Endodermal cell (in vitro differentiated cells): ENCODE data around the gene NCOR1. TPM values are rescaled to one million over a fixed set of nuclear protein-coding genes. Genes with fewer than 3 reads are reported as not detected.
"Not testable (repeated sequence)": the region's sequence is repeated elsewhere in the genome, so short reads cannot be mapped to it uniquely, and the experiment has no call there.

Source experiments
- DNase-seq: peaks from one replicate; pipeline ENCODE4 v3.0.0-alpha.2; 2017
- H3K27ac ChIP-seq: 2 replicates; pipeline ENCODE4 v1.5.1; 2013; ENCODE audit warnings: mild to moderate bottlenecking, low read depth, low read length, moderate library complexity
- H3K27me3 ChIP-seq: 2 replicates; pipeline ENCODE4 v1.6.1; 2013; ENCODE audit warnings: mild to moderate bottlenecking, low read length, moderate library complexity; ENCODE audit not compliant: insufficient read depth, control insufficient read depth, poor library complexity, severe bottlenecking
- H3K36me3 ChIP-seq: 2 replicates; pipeline ENCODE4 v1.7.0; 2013; ENCODE audit warnings: mild to moderate bottlenecking, low read length, moderate library complexity; ENCODE audit not compliant: control insufficient read depth, insufficient read depth
- H3K4me1 ChIP-seq: one replicate; pipeline ENCODE4 v1.7.0; 2013; ENCODE audit warnings: low read length; ENCODE audit not compliant: control insufficient read depth, insufficient read depth
- H3K4me3 ChIP-seq: 2 replicates; pipeline ENCODE4 v1.5.1; 2013; ENCODE audit warnings: mild to moderate bottlenecking, low read length, moderate library complexity
- H3K9ac ChIP-seq: 2 replicates; pipeline ENCODE4 v1.6.1; 2013; ENCODE audit warnings: mild to moderate bottlenecking, low read length, moderate library complexity; ENCODE audit not compliant: poor library complexity, severe bottlenecking; ENCODE audit errors: extremely low read depth
- H3K9me3 ChIP-seq: 2 replicates; pipeline ENCODE4 v1.6.1; 2013; ENCODE audit warnings: mild to moderate bottlenecking, low read length, moderate library complexity; ENCODE audit not compliant: control insufficient read depth
- H3K27ac Mint-ChIP-seq: 2 replicates; pipeline ENCODE4 v1.8.0; 2020; ENCODE audit warnings: mixed read lengths
- H3K27me3 Mint-ChIP-seq: 2 replicates; pipeline ENCODE4 v1.8.0; 2021; ENCODE audit warnings: mild to moderate bottlenecking, mixed read lengths; ENCODE audit not compliant: insufficient read depth
- H3K36me3 Mint-ChIP-seq: 2 replicates; pipeline ENCODE4 v1.8.0; 2020; ENCODE audit warnings: low read depth, mixed read lengths
- H3K4me1 Mint-ChIP-seq: 2 replicates; pipeline ENCODE4 v1.8.0; 2020; ENCODE audit warnings: mixed read lengths
- H3K4me3 Mint-ChIP-seq: 2 replicates; pipeline ENCODE4 v1.8.0; 2020; ENCODE audit warnings: mild to moderate bottlenecking, moderate library complexity, mixed read lengths
- H3K9me3 Mint-ChIP-seq: 2 replicates; pipeline ENCODE4 v1.8.0; 2020; ENCODE audit warnings: mild to moderate bottlenecking, mixed read lengths
- WGBS, 2 experiments: methylation state at CpG; one replicate each; pipeline versions ENCODE4 v1.1.5 to v1.1.7; 2013; ENCODE audit warnings: missing lambda C conversion rate in 2 of 2, mixed read lengths in 1 of 2; ENCODE audit not compliant: insufficient coverage in 1 of 2, insufficient read length in 1 of 2; 5-methylcytosine and 5-hydroxymethylcytosine counted together
- total RNA-seq, 2 donors: library from RNA; stranded (reverse); fragmentation: NEBNext Ultra II Directional in 1 of 2; extraction: Animal tissue kit (Norgen Biotek cat#: 25700) in 1 of 2; gene quantifications; 2 replicates in 1 of 2; 3 replicates in 1 of 2; pipeline ENCODE4 v1.2.1, GENCODE V29; 2021
- TF ChIP-seq, protein P1 (sequence below): fragments of 200-600 bp; sonication (generic); conservative IDR thresholded peaks from 2 replicates; pipeline ENCODE4 v1.5.0; 2021; ENCODE audit warnings: antibody characterized with exemption, mild to moderate bottlenecking

The NCOR1 gene
- total RNA-seq, 2 donors from 2014 or later: 112 to 141 TPM

DNA sequence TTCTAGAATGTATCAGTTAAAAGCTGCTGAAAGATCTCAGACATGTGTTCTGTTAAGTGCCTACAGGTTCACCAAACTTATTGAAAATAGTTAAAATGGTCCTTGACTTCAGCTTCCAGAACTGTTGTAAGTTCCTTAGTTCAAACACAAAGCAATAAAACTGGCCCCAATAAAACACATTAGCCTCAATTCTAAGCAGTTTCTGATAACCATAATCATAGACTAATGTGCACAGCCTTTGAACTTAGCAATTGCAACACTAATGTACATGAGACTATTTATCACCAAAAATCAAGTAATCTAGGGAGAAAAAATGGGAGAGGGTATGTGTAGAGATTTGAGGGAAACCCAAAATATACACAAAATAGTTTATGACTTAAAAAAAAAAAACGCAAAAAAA lies 17.1 kb upstream of the NCOR1 start:
- WGBS, 2 experiments: 100% methylated on average over 1 of the region's 1 CpG; no CpG with 5 or more reads in 1 of the 2 experiments
- Mint-ChIP-seq H3K27ac (no peak overlapping the region), H3K36me3 (peaks cover 21% of the 10 kb centered on the region), H3K9me3 (no peaks in the 10 kb centered on the region), H3K27me3 (no peaks in the 10 kb centered on the region), H3K4me1 (no peaks in the 10 kb centered on the region), H3K4me3 (no peak overlapping the region)
- Histone ChIP-seq H3K36me3 (peaks cover 25% of the 10 kb centered on the region), H3K9ac (no peak overlapping the region), H3K4me1 (no peaks in the 10 kb centered on the region), H3K27ac (no peak overlapping the region), H3K27me3 (no peaks in the 10 kb centered on the region), H3K4me3 (no peak overlapping the region), H3K9me3 (no peaks in the 10 kb centered on the region)
- TF ChIP-seq, protein P1, sequence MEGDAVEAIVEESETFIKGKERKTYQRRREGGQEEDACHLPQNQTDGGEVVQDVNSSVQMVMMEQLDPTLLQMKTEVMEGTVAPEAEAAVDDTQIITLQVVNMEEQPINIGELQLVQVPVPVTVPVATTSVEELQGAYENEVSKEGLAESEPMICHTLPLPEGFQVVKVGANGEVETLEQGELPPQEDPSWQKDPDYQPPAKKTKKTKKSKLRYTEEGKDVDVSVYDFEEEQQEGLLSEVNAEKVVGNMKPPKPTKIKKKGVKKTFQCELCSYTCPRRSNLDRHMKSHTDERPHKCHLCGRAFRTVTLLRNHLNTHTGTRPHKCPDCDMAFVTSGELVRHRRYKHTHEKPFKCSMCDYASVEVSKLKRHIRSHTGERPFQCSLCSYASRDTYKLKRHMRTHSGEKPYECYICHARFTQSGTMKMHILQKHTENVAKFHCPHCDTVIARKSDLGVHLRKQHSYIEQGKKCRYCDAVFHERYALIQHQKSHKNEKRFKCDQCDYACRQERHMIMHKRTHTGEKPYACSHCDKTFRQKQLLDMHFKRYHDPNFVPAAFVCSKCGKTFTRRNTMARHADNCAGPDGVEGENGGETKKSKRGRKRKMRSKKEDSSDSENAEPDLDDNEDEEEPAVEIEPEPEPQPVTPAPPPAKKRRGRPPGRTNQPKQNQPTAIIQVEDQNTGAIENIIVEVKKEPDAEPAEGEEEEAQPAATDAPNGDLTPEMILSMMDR: no peak
- DNase-seq: no peak

DNA sequence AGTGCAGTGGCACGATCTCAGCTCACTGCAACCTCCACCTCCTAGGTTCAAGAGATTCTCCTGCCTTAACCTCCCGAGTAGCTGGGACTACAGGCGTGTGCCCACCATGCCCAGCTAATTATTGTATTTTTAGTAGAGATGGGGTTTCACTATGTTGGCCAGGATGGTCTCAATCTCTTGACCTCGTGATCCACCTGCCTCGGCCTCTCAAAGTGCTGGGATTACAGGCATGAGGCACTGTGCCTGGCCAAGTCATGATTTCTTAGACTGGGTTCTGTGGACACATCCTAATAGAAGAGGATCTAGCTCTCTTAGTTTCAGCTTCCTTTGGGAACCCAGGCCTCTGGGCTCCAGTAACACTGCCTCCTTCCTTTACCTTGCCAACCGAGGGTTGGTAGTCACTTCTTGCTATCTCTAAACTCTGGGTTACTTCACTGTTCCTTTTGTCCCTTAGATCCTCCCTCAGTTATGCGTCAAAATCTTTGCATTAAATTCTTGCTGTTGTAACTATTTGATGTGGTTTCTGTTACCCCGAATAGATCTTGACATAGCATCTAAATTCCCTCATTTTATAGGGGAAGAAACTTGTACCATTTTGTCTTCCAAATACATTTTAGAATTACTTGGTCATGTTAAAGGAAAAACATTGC lies 14.7 kb upstream of the NCOR1 start:
- H3K4me1 Mint-ChIP-seq, H3K36me3 Mint-ChIP-seq, H3K9me3 ChIP-seq, H3K4me3 ChIP-seq, H3K4me3 Mint-ChIP-seq, H3K27ac ChIP-seq, H3K27me3 Mint-ChIP-seq, H3K4me1 ChIP-seq, H3K9me3 Mint-ChIP-seq, DNase-seq, H3K9ac ChIP-seq, H3K27me3 ChIP-seq: not testable (repeated sequence)
- H3K36me3 ChIP-seq: peaks cover 21% of the 10 kb centered on the region
- peak overlapping the region; percentile 4 for H3K27ac Mint-ChIP-seq
- WGBS, 2 experiments: 87 to 95% methylated on average over 4 to 8 of the region's 8 CpGs

DNA sequence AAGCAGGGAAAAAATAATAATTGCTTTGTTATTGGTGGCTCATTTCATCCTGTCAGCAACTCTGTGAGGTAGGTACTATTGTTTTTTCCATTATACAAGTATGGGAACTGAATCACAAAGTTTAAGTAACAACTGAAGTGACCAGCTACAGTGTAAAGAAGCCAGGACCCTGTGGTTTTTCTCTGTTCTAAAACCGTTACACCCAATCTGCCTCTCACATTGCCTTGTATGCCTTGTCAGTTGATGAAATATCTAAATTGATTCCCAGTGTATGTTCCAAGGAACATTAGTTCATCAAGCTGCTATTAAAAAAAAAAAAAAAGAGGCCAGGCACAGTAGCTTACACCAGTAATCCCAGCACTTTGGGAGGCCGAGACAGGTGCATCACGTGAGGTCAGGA lies 7.1 kb upstream of the NCOR1 start:
- H3K4me1 ChIP-seq: no peaks in the 10 kb centered on the region
- no peaks in the 10 kb centered on the region for H3K27me3 Mint-ChIP-seq

More for the DNA sequence above, 7.1 kb upstream of the NCOR1 start:
- Histone ChIP-seq H3K27me3 (no peaks in the 10 kb centered on the region), H3K4me3 (no peak overlapping the region), H3K9me3 (no peaks in the 10 kb centered on the region), H3K36me3 (peaks cover 13% of the 10 kb centered on the region), H3K9ac (no peak overlapping the region), H3K27ac (no peak overlapping the region)
- Mint-ChIP-seq H3K4me3 (no peak overlapping the region), H3K36me3 (peaks cover 7% of the 10 kb centered on the region), H3K4me1 (peaks cover 3% of the 10 kb centered on the region), H3K27ac (no peak overlapping the region), H3K9me3 (no peaks in the 10 kb centered on the region)
- 89 to 95% methylated on average over 1 to 3 of the region's 3 CpGs for WGBS, 2 experiments
- DNase-seq: no peak
- TF ChIP-seq, protein P1: no peak
